IMR-90 (cell line): ENCODE measurements around the gene EHF. TPM values are rescaled to one million over a fixed set of nuclear protein-coding genes. Genes with fewer than 3 reads are reported as not detected.

ENCODE experiments used
- ATAC-seq: fragments of 200-7000 bp; cut with Tn5 transposase; 2 replicates; pipeline ENCODE4 v1.9.1; 2020; ENCODE audit warnings: low read depth, mild to moderate bottlenecking, moderate library complexity
- BruUV-seq: library from RNA; stranded (reverse); fragments of 400-500 nt; replicated peaks from 2 replicates; lab custom pipeline; 2021; lab: Mats Ljungman, UMichigan
- CTCF ChIA-PET: fragments of 300-600 bp; formaldehyde crosslinking; extraction: SDS; loops from one replicate; lab custom pipeline; 2021; ENCODE audit warnings: antibody characterized with exemption; lab: Yijun Ruan, JAX
- POLR2A ChIA-PET: fragments of 300-600 bp; sonication (Branson Sonifier 250); formaldehyde crosslinking; loops from one replicate; lab custom pipeline; 2022; ENCODE audit warnings: antibody characterized with exemption; ENCODE audit not compliant: unreplicated experiment; lab: Charles Lee
- DNase-seq: peaks from one replicate; pipeline ENCODE4 v3.0.0; 2013
- H2AFZ ChIP-seq: replicated peaks from 2 replicates; pipeline ENCODE3; 2013; ENCODE audit warnings: low read length, mild to moderate bottlenecking; ENCODE audit not compliant: poor library complexity
- H2AK5ac ChIP-seq: 2 replicates; pipeline ENCODE4 v1.6.1; 2013; ENCODE audit warnings: low read depth, low read length, inconsistent platforms
- H2AK9ac ChIP-seq: replicated peaks from 2 replicates; pipeline ENCODE3; 2013; ENCODE audit warnings: mild to moderate bottlenecking, low read depth, low read length, moderate library complexity; ENCODE audit not compliant: poor library complexity
- H2BK120ac ChIP-seq: 2 replicates; pipeline ENCODE4 v1.6.1; 2013; ENCODE audit warnings: low read depth, low read length, inconsistent platforms
- H2BK15ac ChIP-seq: 3 replicates; pipeline ENCODE4 v1.6.1; 2013; ENCODE audit warnings: low read depth, low read length, inconsistent platforms
- H2BK20ac ChIP-seq: 2 replicates; pipeline ENCODE4 v1.6.1; 2013; ENCODE audit warnings: low read depth, mild to moderate bottlenecking, inconsistent platforms, low read length, moderate library complexity
- H2BK5ac ChIP-seq: 2 replicates; pipeline ENCODE4 v1.6.1; 2013; ENCODE audit warnings: mild to moderate bottlenecking, low read depth, low read length, inconsistent platforms; ENCODE audit not compliant: poor library complexity, severe bottlenecking
- H3K14ac ChIP-seq: replicated peaks from 2 replicates; pipeline ENCODE4 v1.6.1; 2013; ENCODE audit warnings: low read depth, low read length, inconsistent platforms
- H3K18ac ChIP-seq: 2 replicates; pipeline ENCODE4 v1.6.1; 2013; ENCODE audit warnings: low read depth, low read length, control low read depth
- H3K23ac ChIP-seq: 2 replicates; pipeline ENCODE4 v1.6.1; 2013; ENCODE audit warnings: low read depth, low read length, inconsistent platforms
- H3K27ac ChIP-seq: 2 replicates; pipeline ENCODE4 v1.5.1; 2013; ENCODE audit warnings: mild to moderate bottlenecking, control low read depth, low read length; ENCODE audit not compliant: insufficient read depth
- H3K27me3 ChIP-seq: 2 replicates; pipeline ENCODE4 v1.6.1; 2013; ENCODE audit warnings: low read length; ENCODE audit not compliant: control insufficient read depth, insufficient read depth
- H3K36me3 ChIP-seq: 2 replicates; pipeline ENCODE4 v1.6.1; 2013; ENCODE audit warnings: low read length, mixed read lengths; ENCODE audit not compliant: control insufficient read depth, insufficient read depth
- H3K4ac ChIP-seq: 2 replicates; pipeline ENCODE4 v1.6.1; 2013; ENCODE audit warnings: low read depth, low read length, inconsistent platforms
- H3K4me1 ChIP-seq: 2 replicates; pipeline ENCODE4 v1.6.1; 2013; ENCODE audit warnings: low read length, mixed read lengths; ENCODE audit not compliant: control insufficient read depth, insufficient read depth
- H3K4me2 ChIP-seq: 2 replicates; pipeline ENCODE4 v1.6.1; 2013; ENCODE audit warnings: low read depth, mild to moderate bottlenecking, control low read depth, low read length, moderate library complexity
- H3K4me3 ChIP-seq: 2 replicates; pipeline ENCODE4 v1.5.1; 2013; ENCODE audit warnings: low read depth, mild to moderate bottlenecking, control low read depth, low read length, moderate library complexity; ENCODE audit not compliant: insufficient read depth
- H3K56ac ChIP-seq: 2 replicates; pipeline ENCODE4 v1.6.1; 2013; ENCODE audit warnings: low read length, inconsistent platforms; ENCODE audit not compliant: insufficient read depth; ENCODE audit errors: extremely low read depth
- H3K79me1 ChIP-seq, 2 experiments: 2 replicates each; pipeline ENCODE4 v1.6.1; 2013; ENCODE audit warnings: low read length in 2 of 2, inconsistent platforms in 1 of 2, low read depth in 1 of 2
- H3K9ac ChIP-seq: 2 replicates; pipeline ENCODE4 v1.6.1; 2013; ENCODE audit warnings: low read depth, low read length, control low read depth
- H3K9me1 ChIP-seq: 2 replicates; pipeline ENCODE4 v1.6.1; 2013; ENCODE audit warnings: low read length, inconsistent platforms; ENCODE audit not compliant: insufficient read depth
- H3K9me3 ChIP-seq: 2 replicates; pipeline ENCODE4 v1.6.1; 2013; ENCODE audit warnings: low read length; ENCODE audit not compliant: control insufficient read depth, insufficient read depth
- H4K20me1 ChIP-seq: 2 replicates; pipeline ENCODE4 v1.6.1; 2013; ENCODE audit warnings: low read length, inconsistent platforms; ENCODE audit not compliant: insufficient read depth
- H4K5ac ChIP-seq: 2 replicates; pipeline ENCODE4 v1.6.1; 2013; ENCODE audit warnings: mild to moderate bottlenecking, low read depth, low read length, control low read depth
- H4K8ac ChIP-seq, 2 experiments: 2 replicates each; pipeline ENCODE4 v1.6.1; 2013; ENCODE audit warnings: low read depth in 2 of 2, low read length in 2 of 2, control low read depth in 1 of 2, inconsistent platforms in 1 of 2
- H4K91ac ChIP-seq: 2 replicates; pipeline ENCODE4 v1.6.1; 2013; ENCODE audit warnings: low read depth, low read length, inconsistent platforms; ENCODE audit not compliant: insufficient read depth
- BHLHE40 ChIP-seq: fragments of 150-350 bp; IDR thresholded peaks from 2 replicates; pipeline ENCODE4 v1.6.1; 2016; ENCODE audit warnings: mild to moderate bottlenecking, low read depth, low read length
- CEBPB ChIP-seq: IDR thresholded peaks from 2 replicates; pipeline ENCODE4 v1.6.1; 2012; ENCODE audit warnings: low read depth, low read length, improper control_type of control experiment
- CTCF ChIP-seq: conservative IDR thresholded peaks from 2 replicates; pipeline ENCODE4 v1.5.1; 2012; ENCODE audit warnings: mild to moderate bottlenecking, low read depth, low read length, improper control_type of control experiment
- FOS ChIP-seq: fragments of 150-350 bp; IDR thresholded peaks from 2 replicates; pipeline ENCODE4 v1.6.1; 2016; ENCODE audit warnings: low read depth, low read length
- POLR2A ChIP-seq: IDR thresholded peaks from 2 replicates; pipeline ENCODE4 v1.6.1; 2012; ENCODE audit warnings: mild to moderate bottlenecking, low read depth, low read length
- USF2 ChIP-seq: fragments of 150-350 bp; IDR thresholded peaks from 2 replicates; pipeline ENCODE4 v1.6.1; 2017; ENCODE audit warnings: mild to moderate bottlenecking, antibody characterized with exemption, low read length, low read depth
- WGBS, 2 experiments: methylation state at CpG; one replicate each; pipeline versions ENCODE4 v1.1.5 to v1.1.7; 2013; ENCODE audit warnings: missing lambda C conversion rate in 2 of 2; ENCODE audit not compliant: insufficient read length in 1 of 2; ENCODE audit errors: extremely low coverage in 2 of 2; 5-methylcytosine and 5-hydroxymethylcytosine counted together
- dilution Hi-C: fragments of 300-500 bp; cut with HindIII; formaldehyde crosslinking; loops from one replicate; pipeline ENCODE4 v1.14.3; 2018; ENCODE audit warnings: low sequenced_read_pairs; ENCODE audit not compliant: unreplicated experiment
- in situ Hi-C: fragments of 300-500 bp; cut with MboI; formaldehyde crosslinking; loops from 3 replicates; pipeline ENCODE4 v1.14.3; 2019; ENCODE audit warnings: low sequenced_read_pairs, inconsistent platforms, mixed read lengths
- intact Hi-C: fragments of 100-400 bp; cut with micrococcal nuclease; formaldehyde crosslinking; loops from 2 replicates; pipeline ENCODE4 v1.10.0; 2022
- polyA plus RNA-seq, 3 experiments: library from polyadenylated mRNA; depleted of rRNA; stranded (reverse); fragments of >200 nt; gene quantifications; 2 replicates each; pipeline ENCODE4 v1.2.3, GENCODE V29; 2012; ENCODE audit warnings: low replicate concordance in 1 of 3
- total RNA-seq: library from RNA; depleted of rRNA; stranded (reverse); fragments of >200 nt; gene quantifications from 2 replicates; pipeline ENCODE4 v1.2.3, GENCODE V29; 2012

EHF gene
- total and polyA plus RNA-seq, 2 of the 4 experiments (the other 2 are of a cell fraction) = under 0.01 TPM; not detected in 1

- Histone ChIP-seq H2BK120ac (no peak overlapping the region), H3K4me3 (no peak overlapping the region), H3K36me3 (no peaks in the 10 kb centered on the region), H3K23ac (no peak overlapping the region), H4K91ac (no peak overlapping the region), H4K20me1 (no peaks in the 10 kb centered on the region), H2BK20ac (no peak overlapping the region), H3K79me1 (no peaks in the 10 kb centered on the region), H3K27me3 (no peaks in the 10 kb centered on the region), H3K4me2 (no peak overlapping the region), H2AFZ (no peak overlapping the region), H3K4me1 (peaks cover 3% of the 10 kb centered on the region; the same call in 1 of the 2 replicates), H3K56ac (no peak overlapping the region), H2BK5ac (no peak overlapping the region), H3K27ac (no peak overlapping the region), H3K4ac (no peak overlapping the region), H2AK9ac (no peak overlapping the region), H3K14ac (no peak overlapping the region), H4K8ac (no peak overlapping the region), H3K9me3 (no peaks in the 10 kb centered on the region), H2AK5ac (no peak overlapping the region), H4K5ac (no peak overlapping the region), H3K18ac (no peak overlapping the region), H3K9ac (no peak overlapping the region), H2BK15ac (no peak overlapping the region), H3K9me1 (peaks cover 4% of the 10 kb centered on the region; the same call in 1 of the 2 replicates)
- intact Hi-C loops (no loop called here), dilution Hi-C loops (no loop called here), in situ Hi-C loops (no loop called here)
- WGBS, 2 experiments = 83% methylated on average over 2 of the region's 10 CpGs; no CpG with 5 or more reads in 1 of the 2 experiments
- ChIA-PET CTCF (no interaction called here), POLR2A (no interaction called here)
- ATAC-seq (no peak), DNase-seq (no peak)
- BruUV-seq = no TSS peak
- TF ChIP-seq POLR2A (no peak), USF2 (no peak), FOS (no peak), BHLHE40 (no peak), CEBPB (no peak), CTCF (no peak)
These were observed 3.2 kb downstream of the EHF start for GRCh38 chr11:34624069-34624468.
